Measurements from ENCODE around the gene PKDREJ.

DNA sequence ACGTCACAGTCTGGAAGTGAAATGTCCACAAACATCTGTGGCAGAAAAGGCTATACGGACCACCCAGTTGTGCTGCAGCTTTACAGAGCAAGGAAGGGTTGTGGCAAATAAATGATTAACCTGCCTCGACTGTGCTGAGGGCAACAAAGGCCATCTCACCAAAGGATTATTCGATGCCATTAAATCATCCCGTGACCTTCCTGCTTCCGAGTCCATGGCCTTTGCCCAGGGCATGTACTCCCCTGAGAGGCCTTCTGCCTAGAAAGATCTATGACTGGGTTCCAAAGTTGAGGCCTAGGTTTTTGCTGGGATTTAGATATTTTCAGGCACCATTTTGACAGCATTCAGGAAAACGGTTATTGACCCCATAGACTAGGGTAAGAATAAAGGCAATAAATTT, 22.2 kb downstream of the PKDREJ start:
- TF ChIP-seq, protein P1, sequence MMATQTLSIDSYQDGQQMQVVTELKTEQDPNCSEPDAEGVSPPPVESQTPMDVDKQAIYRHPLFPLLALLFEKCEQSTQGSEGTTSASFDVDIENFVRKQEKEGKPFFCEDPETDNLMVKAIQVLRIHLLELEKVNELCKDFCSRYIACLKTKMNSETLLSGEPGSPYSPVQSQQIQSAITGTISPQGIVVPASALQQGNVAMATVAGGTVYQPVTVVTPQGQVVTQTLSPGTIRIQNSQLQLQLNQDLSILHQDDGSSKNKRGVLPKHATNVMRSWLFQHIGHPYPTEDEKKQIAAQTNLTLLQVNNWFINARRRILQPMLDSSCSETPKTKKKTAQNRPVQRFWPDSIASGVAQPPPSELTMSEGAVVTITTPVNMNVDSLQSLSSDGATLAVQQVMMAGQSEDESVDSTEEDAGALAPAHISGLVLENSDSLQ (IDR thresholded peaks at IDR 0.05) = no peak
- TF ChIP-seq TARDBP (IDR thresholded peaks at IDR 0.05) (no peak), NFRKB (IDR thresholded peaks at IDR 0.05) (no peak), SUZ12 (IDR thresholded peaks at IDR 0.05) (no peak), ELF4 (IDR thresholded peaks at IDR 0.05) (no peak), BHLHE40 (IDR thresholded peaks at IDR 0.05; ENCODE audit: borderline replicate concordance) (no peak), HDGF (IDR thresholded peaks at IDR 0.05; ENCODE audit: borderline replicate concordance) (no peak), ARNT (IDR thresholded peaks at IDR 0.05) (no peak), SP1 (IDR thresholded peaks at IDR 0.05) (no peak), FOXK2 (IDR thresholded peaks at IDR 0.05) (no peak), ZNF384 (IDR thresholded peaks at IDR 0.05) (no peak), LEF1 (IDR thresholded peaks at IDR 0.05; ENCODE audit: borderline replicate concordance) (no peak), FOXM1 (IDR thresholded peaks at IDR 0.05; ENCODE audit: borderline replicate concordance) (no peak), FOXA1 (IDR thresholded peaks at IDR 0.05) (no peak)

Measured in HEK293T (cell line).